K562 (cell line): Measurements from ENCODE around the gene SH3D19. TPM values are rescaled to one million over a fixed set of nuclear protein-coding genes. Genes with fewer than 3 reads are reported as not detected.

Source experiments
- ATAC-seq: fragments of 200-7000 bp; cut with Tn5 transposase; 3 replicates; pipeline ENCODE4 v1.9.1; 2020; ENCODE audit warnings: moderate library complexity
- BruUV-seq: library from RNA; stranded (reverse); fragments of 400-500 nt; replicated peaks from 2 replicates; lab custom pipeline; 2021; lab: Mats Ljungman, UMichigan
- CTCF ChIA-PET: fragments of 300-600 bp; formaldehyde crosslinking; extraction: SDS; loops from one replicate; lab custom pipeline; 2021; ENCODE audit warnings: low intra/inter-chr PET ratio; lab: Yijun Ruan, JAX
- POLR2A ChIA-PET: fragments of 300-600, 350-650 bp; sonication (Branson Sonifier 250); formaldehyde crosslinking; extraction: SDS; loops from one replicate; lab custom pipeline; 2021; ENCODE audit warnings: antibody characterized with exemption, inconsistent platforms; lab: Yijun Ruan, JAX
- DNase-seq, 4 experiments: peaks; one replicate each; pipeline versions ENCODE4 v3.0.0 to v3.0.0-alpha.2; 2011 to 2018; ENCODE audit warnings: low spot score in 3 of 4, mixed read lengths in 3 of 4; ENCODE audit errors: extremely low read depth in 1 of 4
- FAIRE-seq: peaks from 2 replicates; lab custom pipeline; 2011; peaks lifted over from hg19 to GRCh38; lab: Jason Lieb, UNC
- H2AFZ ChIP-seq: 2 replicates; pipeline ENCODE4 v1.6.0; 2011; ENCODE audit warnings: low read depth, low read length, control low read depth, inconsistent platforms
- H3K27ac ChIP-seq: fragments of 200-600 bp; 3 replicates; pipeline ENCODE4 v1.8.0; 2011; ENCODE audit warnings: low read depth, mild to moderate bottlenecking, control low read depth, inconsistent platforms, low read length, moderate library complexity, mixed read lengths; ENCODE audit errors: extremely low read depth
- H3K27me3 ChIP-seq, 2 experiments: fragments of 300-600 bp in 1 of 2; 2 replicates in 1 of 2; 3 replicates in 1 of 2; pipeline versions ENCODE4 v1.6.0 to v1.8.0; 2011; ENCODE audit warnings: inconsistent platforms in 2 of 2, low read length in 2 of 2, mild to moderate bottlenecking in 1 of 2, mixed read lengths in 1 of 2, moderate library complexity in 1 of 2; ENCODE audit not compliant: control insufficient read depth in 2 of 2, insufficient read depth in 2 of 2
- H3K36me3 ChIP-seq: fragments of 300-600 bp; 3 replicates; pipeline ENCODE4 v1.8.0; 2011; ENCODE audit warnings: mild to moderate bottlenecking, low read length, inconsistent platforms; ENCODE audit not compliant: control insufficient read depth, insufficient read depth
- H3K4me1 ChIP-seq, 2 experiments: fragments of 200-600 bp in 1 of 2; replicated peaks in 1 of 2; 2 replicates in 1 of 2; 3 replicates in 1 of 2; pipeline versions ENCODE4 v1.5.1 to v1.8.0; 2011; ENCODE audit warnings: inconsistent platforms in 2 of 2, low read length in 2 of 2, mild to moderate bottlenecking in 1 of 2, mixed read lengths in 1 of 2, moderate library complexity in 1 of 2; ENCODE audit not compliant: control insufficient read depth in 2 of 2, insufficient read depth in 2 of 2
- H3K4me2 ChIP-seq: 2 replicates; pipeline ENCODE4 v1.6.1; 2011; ENCODE audit warnings: low read length, control low read depth, inconsistent platforms, mixed read lengths; ENCODE audit not compliant: insufficient read depth
- H3K4me3 ChIP-seq: fragments of 200-600 bp; sonication (generic), shearing (Covaris generic); 2 replicates; pipeline ENCODE4 v1.5.1; 2016; ENCODE audit warnings: control low read depth, inconsistent platforms
- H3K79me2 ChIP-seq: fragments of 200-600 bp; 3 replicates; pipeline ENCODE4 v1.8.0; 2011; ENCODE audit warnings: low read length, inconsistent platforms; ENCODE audit not compliant: control insufficient read depth, insufficient read depth
- H3K9ac ChIP-seq, 2 experiments: 2 replicates each; pipeline versions ENCODE4 v1.6.0 to v1.6.1; 2011; ENCODE audit warnings: low read depth in 2 of 2, low read length in 2 of 2, control low read depth in 1 of 2, inconsistent platforms in 1 of 2, mild to moderate bottlenecking in 1 of 2, mixed read lengths in 1 of 2; ENCODE audit not compliant: insufficient read depth in 1 of 2
- H3K9me1 ChIP-seq: one replicate; pipeline ENCODE4 v1.6.0; 2011; ENCODE audit warnings: inconsistent platforms, mild to moderate bottlenecking, low read length, moderate library complexity; ENCODE audit not compliant: control insufficient read depth, insufficient read depth
- H3K9me3 ChIP-seq: replicated peaks from 2 replicates; pipeline ENCODE4 v1.5.1; 2011; ENCODE audit warnings: low read depth, low read length, inconsistent platforms; ENCODE audit not compliant: control insufficient read depth, insufficient read depth
- H4K20me1 ChIP-seq: replicated peaks from 2 replicates; pipeline ENCODE4 v1.6.1; 2011; ENCODE audit warnings: low read length, inconsistent platforms, mixed read lengths; ENCODE audit not compliant: control insufficient read depth, insufficient read depth
- C11orf30 ChIP-seq: fragments of 450-650 bp; IDR thresholded peaks from 2 replicates; pipeline ENCODE4 v1.6.1; 2016; ENCODE audit warnings: low read depth, mild to moderate bottlenecking
- GABPB2 ChIP-seq: fragments of 250-450 bp; sonication (Bioruptor Pico); conservative IDR thresholded peaks from 2 replicates; pipeline ENCODE4 v1.5.1; 2021; ENCODE audit warnings: mild to moderate bottlenecking
- MAFG ChIP-seq: fragments of 450-650 bp; conservative IDR thresholded peaks from 2 replicates; pipeline ENCODE4 v1.6.1; 2016; ENCODE audit warnings: missing genetic modification characterization, missing compliant biosample characterization
- POLR2H ChIP-seq: IDR thresholded peaks from 2 replicates; pipeline ENCODE4 v1.6.1; 2016; ENCODE audit warnings: missing genetic modification characterization, low read depth, mild to moderate bottlenecking, control low read depth, missing compliant biosample characterization, moderate library complexity
- SREBF2 ChIP-seq: sonication (generic); formaldehyde crosslinking; IDR thresholded peaks from 2 replicates; pipeline ENCODE4 v1.4.0; 2020; ENCODE audit warnings: mild to moderate bottlenecking, missing genetic modification reagents
- TAL1 ChIP-seq: fragments of 450-650 bp; IDR thresholded peaks from 2 replicates; pipeline ENCODE4 v1.6.1; 2016; ENCODE audit warnings: mild to moderate bottlenecking
- WHSC1 ChIP-seq: IDR thresholded peaks from one replicate; pipeline ENCODE4 v1.6.1; 2012; ENCODE audit warnings: low read length, control low read depth, inconsistent platforms
- ZNF316 ChIP-seq: fragments of 450-650 bp; IDR thresholded peaks from 2 replicates; pipeline ENCODE4 v1.6.1; 2016
- ZNF41 ChIP-seq: fragments of 250-450 bp; sonication (Bioruptor Pico); conservative IDR thresholded peaks from 2 replicates; pipeline ENCODE4 v1.4.0; 2020; ENCODE audit warnings: mild to moderate bottlenecking
- ZNF436 ChIP-seq: fragments of 250-450, 450-650 bp; sonication (Bioruptor Pico); formaldehyde crosslinking; IDR thresholded peaks from 2 replicates; pipeline ENCODE4 v1.7.0; 2020; ENCODE audit warnings: mild to moderate bottlenecking
- ZNF644 ChIP-seq: fragments of 200-800 bp; sonication (Bioruptor generic); IDR thresholded peaks from 2 replicates; pipeline ENCODE4 v1.6.1; 2016; ENCODE audit warnings: low read depth, missing genetic modification characterization, missing compliant biosample characterization
- WGBS: fragments of 100-300 bp; shearing (Covaris generic); methylation state at CpG from one replicate; pipeline ENCODE4 v1.1.6; 2016; ENCODE audit warnings: low coverage, mixed read lengths; ENCODE audit not compliant: insufficient coverage; ENCODE audit errors: missing lambda C conversion rate; 5-methylcytosine and 5-hydroxymethylcytosine counted together
- in situ Hi-C: fragments of 300-500 bp; cut with MboI; formaldehyde crosslinking; loops from 4 replicates; pipeline ENCODE4 v1.15.0; 2018; ENCODE audit warnings: inconsistent platforms, mixed read lengths
- intact Hi-C: fragments of 100-400 bp; cut with micrococcal nuclease; formaldehyde crosslinking; loops from 2 replicates; pipeline ENCODE4 v1.14.2; 2022
- polyA plus RNA-seq, 8 experiments: library from polyadenylated mRNA; depleted of rRNA in 4 of 8; stranded (reverse) in 5 of 8; unstranded in 3 of 8; fragments of >200 nt; fragmentation: Nextera tagmentation in 2 of 8; fragmentation: Illumina TruSeq in 1 of 8; extraction: Ambion mirVana in 2 of 8; extraction: Trizol in 1 of 8; gene quantifications; 2 replicates each; pipeline versions ENCODE4 v1.2.1 to v1.2.3, GENCODE V29; 2011 to 2014; ENCODE audit warnings: inconsistent platforms in 1 of 8, missing spikeins in 1 of 8
- total RNA-seq, 7 experiments: library from RNA; depleted of rRNA in 6 of 7; stranded (reverse); fragments of >200 nt in 6 of 7; fragmentation: Illumina TruSeq in 2 of 7; extraction: Trizol in 2 of 7; gene quantifications; 2 replicates each; pipeline versions ENCODE4 v1.2.1 to v1.2.3, GENCODE V29; 2011 to 2021; ENCODE audit warnings: low replicate concordance in 1 of 7
- TF ChIP-seq, protein P1 (sequence below), 2 experiments: fragments of 450-650 bp; IDR thresholded peaks; 2 replicates each; pipeline ENCODE4 v1.6.1; 2018; ENCODE audit warnings: mild to moderate bottlenecking in 2 of 2, low read depth in 1 of 2; ENCODE audit not compliant: partially characterized antibody in 2 of 2

SH3D19 gene
- total and polyA plus RNA-seq, 9 of the 15 experiments (the other 6 are each of a cell fraction or from before 2014, with no cell fraction given), result 0.42 to 2.2 (median 1.1) TPM; not detected in 6

DNA sequence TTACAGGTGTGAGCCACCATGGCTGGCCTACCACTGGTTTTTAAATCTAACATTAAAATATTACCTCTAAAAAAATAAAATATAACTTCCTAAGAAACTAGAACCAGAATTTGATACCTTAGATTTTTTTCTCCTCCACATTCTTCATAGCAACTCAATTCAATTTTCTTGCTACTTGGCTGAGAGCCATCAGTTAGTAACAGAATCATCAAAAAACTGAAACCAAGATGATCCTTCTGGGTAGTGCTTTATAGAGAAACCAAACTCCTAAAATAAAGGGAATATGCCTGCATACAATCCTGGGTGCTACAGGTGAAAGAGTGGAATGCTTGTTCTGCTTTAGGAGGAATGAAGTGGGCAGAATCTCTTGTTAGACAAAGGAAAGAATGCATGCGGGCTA lies 161.6 kb downstream of the SH3D19 start:
- intact Hi-C loops, result no loop called here
- Histone ChIP-seq H3K4me3 (no peak overlapping the region), H4K20me1 (no peaks in the 10 kb centered on the region)

DNA sequence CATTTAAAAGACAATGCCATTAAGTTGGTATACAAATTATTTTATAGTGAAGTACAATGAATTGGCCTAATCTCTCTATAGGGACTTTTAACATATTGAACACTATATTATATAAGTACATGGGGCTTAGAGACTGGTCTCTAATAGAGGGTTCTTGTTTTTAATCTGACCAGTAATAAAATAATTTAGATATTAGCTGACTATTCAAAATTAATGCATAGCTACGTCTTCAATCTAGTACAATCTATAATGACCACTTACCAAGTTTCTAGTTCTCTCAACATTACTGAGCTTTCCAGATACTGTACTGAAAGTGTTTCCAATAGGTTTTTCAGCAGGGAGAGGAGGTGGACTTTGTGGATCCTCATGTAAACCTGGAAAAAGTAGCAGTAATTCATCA lies 166.4 kb downstream of the SH3D19 start:
- Histone ChIP-seq H3K79me2 (no peaks in the 10 kb centered on the region), H3K4me3 (no peak overlapping the region), H3K27ac (no peak overlapping the region), H3K9me3 (no peaks in the 10 kb centered on the region), H2AFZ (no peak overlapping the region), H3K9ac (no peak overlapping the region), H3K4me2 (no peak overlapping the region), H3K36me3 (no peaks in the 10 kb centered on the region), H3K27me3 (0 out of 5 replicates have a peak, but pooled peaks cover 0 to 3% of the 10 kb centered on the region in 2 experiments), H3K4me1 (no peaks in the 10 kb centered on the region), H4K20me1 (no peaks in the 10 kb centered on the region), H3K9me1 (no peaks in the 10 kb centered on the region)
- no peak for TF ChIP-seq POLR2H (tag)
- TF ChIP-seq ZNF644 (tag), result no peak
- TF ChIP-seq ZNF316, result peak; percentile 59
- TF ChIP-seq, protein P1, sequence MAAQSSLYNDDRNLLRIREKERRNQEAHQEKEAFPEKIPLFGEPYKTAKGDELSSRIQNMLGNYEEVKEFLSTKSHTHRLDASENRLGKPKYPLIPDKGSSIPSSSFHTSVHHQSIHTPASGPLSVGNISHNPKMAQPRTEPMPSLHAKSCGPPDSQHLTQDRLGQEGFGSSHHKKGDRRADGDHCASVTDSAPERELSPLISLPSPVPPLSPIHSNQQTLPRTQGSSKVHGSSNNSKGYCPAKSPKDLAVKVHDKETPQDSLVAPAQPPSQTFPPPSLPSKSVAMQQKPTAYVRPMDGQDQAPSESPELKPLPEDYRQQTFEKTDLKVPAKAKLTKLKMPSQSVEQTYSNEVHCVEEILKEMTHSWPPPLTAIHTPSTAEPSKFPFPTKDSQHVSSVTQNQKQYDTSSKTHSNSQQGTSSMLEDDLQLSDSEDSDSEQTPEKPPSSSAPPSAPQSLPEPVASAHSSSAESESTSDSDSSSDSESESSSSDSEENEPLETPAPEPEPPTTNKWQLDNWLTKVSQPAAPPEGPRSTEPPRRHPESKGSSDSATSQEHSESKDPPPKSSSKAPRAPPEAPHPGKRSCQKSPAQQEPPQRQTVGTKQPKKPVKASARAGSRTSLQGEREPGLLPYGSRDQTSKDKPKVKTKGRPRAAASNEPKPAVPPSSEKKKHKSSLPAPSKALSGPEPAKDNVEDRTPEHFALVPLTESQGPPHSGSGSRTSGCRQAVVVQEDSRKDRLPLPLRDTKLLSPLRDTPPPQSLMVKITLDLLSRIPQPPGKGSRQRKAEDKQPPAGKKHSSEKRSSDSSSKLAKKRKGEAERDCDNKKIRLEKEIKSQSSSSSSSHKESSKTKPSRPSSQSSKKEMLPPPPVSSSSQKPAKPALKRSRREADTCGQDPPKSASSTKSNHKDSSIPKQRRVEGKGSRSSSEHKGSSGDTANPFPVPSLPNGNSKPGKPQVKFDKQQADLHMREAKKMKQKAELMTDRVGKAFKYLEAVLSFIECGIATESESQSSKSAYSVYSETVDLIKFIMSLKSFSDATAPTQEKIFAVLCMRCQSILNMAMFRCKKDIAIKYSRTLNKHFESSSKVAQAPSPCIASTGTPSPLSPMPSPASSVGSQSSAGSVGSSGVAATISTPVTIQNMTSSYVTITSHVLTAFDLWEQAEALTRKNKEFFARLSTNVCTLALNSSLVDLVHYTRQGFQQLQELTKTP (IDR thresholded peaks at IDR 0.05; ENCODE audit: low read depth in 1 of 2, partially characterized antibody in 2 of 2), result no peak
- TF ChIP-seq TAL1, result no peak
- TF ChIP-seq MAFG, result 0 out of 2 replicates have a peak, but pooled peaks have one; percentile 18
- TF ChIP-seq ZNF41 (CRISPR knock-in tag), result no peak
- TF ChIP-seq ZNF436 (CRISPR knock-in tag), result no peak
- peak; percentile 56; the same call in 1 of the 2 replicates for TF ChIP-seq C11orf30
- CTCF ChIA-PET, result no interaction called here
- FAIRE-seq, result peak; percentile 11
- ATAC-seq, result no peak
- in situ Hi-C loops (no loop called here), intact Hi-C loops (no loop called here)
- POLR2A ChIA-PET, result no interaction called here
- no peak for DNase-seq
- no TSS peak for BruUV-seq
- 33% methylated on average over 1 of the region's 1 CpG for WGBS

More for the DNA sequence above, 161.6 kb downstream of the SH3D19 start:
- BruUV-seq, result no TSS peak
- DNase-seq (no peak), FAIRE-seq (no peak), ATAC-seq (no peak)
- in situ Hi-C loops, result no loop called here
- H2AFZ ChIP-seq, result no peak overlapping the region
- H3K9ac ChIP-seq, result no peak overlapping the region
- H3K79me2 ChIP-seq, result no peaks in the 10 kb centered on the region
- no peak for TF ChIP-seq GABPB2 (CRISPR knock-in tag)
- TF ChIP-seq SREBF2 (CRISPR knock-in tag), result no peak
- no peak for TF ChIP-seq WHSC1
- ChIA-PET POLR2A (no interaction called here), CTCF (no interaction called here)
- WGBS, result 24% methylated on average over 1 of the region's 1 CpG
- H3K36me3 ChIP-seq, result no peaks in the 10 kb centered on the region
- H3K9me1 ChIP-seq, result no peaks in the 10 kb centered on the region
- H3K4me2 ChIP-seq, result no peak overlapping the region
- H3K27ac ChIP-seq, result no peak overlapping the region
- peaks cover 4 to 8% of the 10 kb centered on the region in 2 experiments; a peak in 1 of 5 replicates for H3K27me3 ChIP-seq
- H3K9me3 ChIP-seq, result no peaks in the 10 kb centered on the region
- H3K4me1 ChIP-seq, result no peaks in the 10 kb centered on the region
